GM18861 (cell line): ENCODE measurements around the gene TFPI.
"Not testable (repeated sequence)": the region's sequence is repeated elsewhere in the genome, so short reads cannot be mapped to it uniquely, and the experiment has no call there.

ENCODE experiments used
- ATAC-seq: cut with Tn5 transposase; IDR thresholded peaks from one replicate; pipeline ENCODE4 v1.9.1; 2021; ENCODE audit not compliant: unreplicated experiment

The TFPI gene

GRCh38 chr2:187529248-187529976 is 24.8 kb downstream of the TFPI start:
- ATAC-seq = no peak

- no peak for ATAC-seq
Observed at GRCh38 chr2:187528042-187528441, 26.2 kb downstream of the TFPI start.

GRCh38 chr2:187527262-187527661 is 27.0 kb downstream of the TFPI start:
- no peak for ATAC-seq

- ATAC-seq = no peak
Observed at GRCh38 chr2:187526792-187527191, 27.4 kb downstream of the TFPI start.

- no peak for ATAC-seq
Observed at GRCh38 chr2:187525163-187525900, 28.9 kb downstream of the TFPI start.

GRCh38 chr2:187523325-187523724 is 30.9 kb downstream of the TFPI start:
- ATAC-seq = no peak

- ATAC-seq = no peak
Observed at GRCh38 chr2:187520121-187520624, 34.1 kb downstream of the TFPI start.

GRCh38 chr2:187519419-187520120 is 34.7 kb downstream of the TFPI start:
- ATAC-seq = no peak

GRCh38 chr2:187517750-187518361 is 36.4 kb downstream of the TFPI start:
- ATAC-seq = not testable (repeated sequence)

- not testable (repeated sequence) for ATAC-seq
Observed at GRCh38 chr2:187516630-187517510, 37.4 kb downstream of the TFPI start.

GRCh38 chr2:187514930-187515329 is 39.3 kb downstream of the TFPI start:
- no peak for ATAC-seq

GRCh38 chr2:187514235-187514829 is 39.9 kb downstream of the TFPI start:
- not testable (repeated sequence) for ATAC-seq

- not testable (repeated sequence) for ATAC-seq
Observed at GRCh38 chr2:187513460-187514234, 40.6 kb downstream of the TFPI start.

GRCh38 chr2:187511356-187512315 is 42.6 kb downstream of the TFPI start:
- ATAC-seq = no peak

GRCh38 chr2:187510419-187511355 is 43.5 kb downstream of the TFPI start:
- not testable (repeated sequence) for ATAC-seq

GRCh38 chr2:187509667-187510417 is 44.4 kb downstream of the TFPI start:
- ATAC-seq = no peak
